ENCODE measurements around the gene SPATA9.
A peak's percentile ranks its signal among the peaks of the same experiment; 100 is the strongest.

Gene SPATA9

GRCh38 chr5:95613514-95613913, 69.3 kb downstream of the SPATA9 start:
- no peak for FAIRE-seq

- no peak for FAIRE-seq
These were observed 71.4 kb downstream of the SPATA9 start for GRCh38 chr5:95611396-95611795.

GRCh38 chr5:95610546-95610945, 72.2 kb downstream of the SPATA9 start:
- FAIRE-seq: no peak

GRCh38 chr5:95609711-95610110, 73.1 kb downstream of the SPATA9 start:
- peak; percentile 33 for FAIRE-seq
